ENCODE measurements around the gene DDC. TPM values are rescaled to one million over a fixed set of nuclear protein-coding genes. Genes with fewer than 3 reads are reported as not detected.

The DDC gene
- total RNA-seq, 1 donor from 2014 or later: 37.3 TPM

GRCh38 chr7:50598460-50599343 is 33.5 kb upstream of the DDC start:
- peaks cover 21% of the 10 kb centered on the region for H3K4me1 Mint-ChIP-seq (ENCODE audit: low read depth)
- H3K27ac Mint-ChIP-seq: no peak overlapping the region
- no peaks in the 10 kb centered on the region for H3K27me3 Mint-ChIP-seq
- no peaks in the 10 kb centered on the region for H3K9me3 Mint-ChIP-seq (ENCODE audit: low read depth)
- H3K36me3 Mint-ChIP-seq (ENCODE audit: insufficient read depth): peaks cover 20% of the 10 kb centered on the region
- no peak overlapping the region for H3K4me3 Mint-ChIP-seq (ENCODE audit: low read depth)
- DNase-seq (ENCODE audit: low spot score, unreplicated experiment): no peak
- TF ChIP-seq CTCF (IDR thresholded peaks at IDR 0.05; ENCODE audit: unreplicated experiment): no peak

GRCh38 chr7:50596484-50596883 is 31.3 kb upstream of the DDC start:
- no peak for DNase-seq (ENCODE audit: low spot score, unreplicated experiment)
- TF ChIP-seq CTCF (IDR thresholded peaks at IDR 0.05; ENCODE audit: unreplicated experiment): no peak
- Mint-ChIP-seq H3K27ac (no peak overlapping the region), H3K27me3 (no peaks in the 10 kb centered on the region), H3K9me3 (ENCODE audit: low read depth) (peaks cover 6% of the 10 kb centered on the region), H3K36me3 (ENCODE audit: insufficient read depth) (peaks cover 36% of the 10 kb centered on the region), H3K4me3 (ENCODE audit: low read depth) (no peak overlapping the region), H3K4me1 (ENCODE audit: low read depth) (peaks cover 33% of the 10 kb centered on the region)

- peak; percentile 52 for TF ChIP-seq CTCF (IDR thresholded peaks at IDR 0.05; ENCODE audit: unreplicated experiment)
- Mint-ChIP-seq H3K36me3 (ENCODE audit: insufficient read depth) (peaks cover 40% of the 10 kb centered on the region), H3K4me3 (ENCODE audit: low read depth) (no peak overlapping the region), H3K9me3 (ENCODE audit: low read depth) (peaks cover 7% of the 10 kb centered on the region), H3K27me3 (no peaks in the 10 kb centered on the region), H3K27ac (peak overlapping the region; percentile 72), H3K4me1 (ENCODE audit: low read depth) (peaks cover 28% of the 10 kb centered on the region)
- no peak for DNase-seq (ENCODE audit: low spot score, unreplicated experiment)
Measured at GRCh38 chr7:50595491-50596102, 30.4 kb upstream of the DDC start.

GRCh38 chr7:50594734-50595485 is 29.7 kb upstream of the DDC start:
- DNase-seq (ENCODE audit: low spot score, unreplicated experiment): no peak
- Mint-ChIP-seq H3K27ac (no peak overlapping the region), H3K9me3 (ENCODE audit: low read depth) (peaks cover 9% of the 10 kb centered on the region), H3K36me3 (ENCODE audit: insufficient read depth) (peaks cover 41% of the 10 kb centered on the region), H3K4me1 (ENCODE audit: low read depth) (peaks cover 24% of the 10 kb centered on the region), H3K4me3 (ENCODE audit: low read depth) (no peak overlapping the region), H3K27me3 (no peaks in the 10 kb centered on the region)
- TF ChIP-seq CTCF (IDR thresholded peaks at IDR 0.05; ENCODE audit: unreplicated experiment): no peak

- TF ChIP-seq CTCF (IDR thresholded peaks at IDR 0.05; ENCODE audit: unreplicated experiment): no peak
- no peak overlapping the region for H3K4me3 Mint-ChIP-seq (ENCODE audit: low read depth)
- DNase-seq (ENCODE audit: low spot score, unreplicated experiment): no peak
- H3K9me3 Mint-ChIP-seq (ENCODE audit: low read depth): peaks cover 9% of the 10 kb centered on the region
- peaks cover 41% of the 10 kb centered on the region for H3K36me3 Mint-ChIP-seq (ENCODE audit: insufficient read depth)
- H3K27ac Mint-ChIP-seq: no peak overlapping the region
- H3K27me3 Mint-ChIP-seq: no peaks in the 10 kb centered on the region
- peaks cover 19% of the 10 kb centered on the region for H3K4me1 Mint-ChIP-seq (ENCODE audit: low read depth)
Measured at GRCh38 chr7:50594136-50594535, 28.9 kb upstream of the DDC start.

Measured in progenitor cell of endocrine pancreas (in vitro differentiated cells).